Nephron (organoid): Measurements from ENCODE around the gene RAD23B.

Experiments used
- H3K27ac Mint-ChIP-seq, 3 experiments: 2 replicates each; pipeline ENCODE4 v1.8.0; 2020; ENCODE audit warnings: mixed read lengths in 3 of 3, mild to moderate bottlenecking in 2 of 3, moderate library complexity in 1 of 3
- H3K27me3 Mint-ChIP-seq: 2 replicates; pipeline ENCODE4 v1.8.0; 2021; ENCODE audit warnings: low read depth, mild to moderate bottlenecking, moderate library complexity, mixed read lengths
- H3K36me3 Mint-ChIP-seq: 2 replicates; pipeline ENCODE4 v1.8.0; 2020; ENCODE audit warnings: low read depth, mixed read lengths
- H3K4me1 Mint-ChIP-seq: 2 replicates; pipeline ENCODE4 v1.8.0; 2020; ENCODE audit warnings: mixed read lengths
- H3K4me3 Mint-ChIP-seq, 3 experiments: 2 replicates each; pipeline ENCODE4 v1.8.0; 2020; ENCODE audit warnings: mild to moderate bottlenecking in 3 of 3, mixed read lengths in 3 of 3, moderate library complexity in 2 of 3
- H3K9me3 Mint-ChIP-seq: 2 replicates; pipeline ENCODE4 v1.8.0; 2020; ENCODE audit warnings: mixed read lengths
- CTCF ChIP-seq, 3 experiments: fragments of 200-600 bp; sonication (generic); IDR thresholded peaks; one replicate each; pipeline ENCODE4 v1.5.0; 2021; ENCODE audit warnings: antibody characterized with exemption in 3 of 3; ENCODE audit not compliant: unreplicated experiment in 3 of 3

RAD23B gene

DNA sequence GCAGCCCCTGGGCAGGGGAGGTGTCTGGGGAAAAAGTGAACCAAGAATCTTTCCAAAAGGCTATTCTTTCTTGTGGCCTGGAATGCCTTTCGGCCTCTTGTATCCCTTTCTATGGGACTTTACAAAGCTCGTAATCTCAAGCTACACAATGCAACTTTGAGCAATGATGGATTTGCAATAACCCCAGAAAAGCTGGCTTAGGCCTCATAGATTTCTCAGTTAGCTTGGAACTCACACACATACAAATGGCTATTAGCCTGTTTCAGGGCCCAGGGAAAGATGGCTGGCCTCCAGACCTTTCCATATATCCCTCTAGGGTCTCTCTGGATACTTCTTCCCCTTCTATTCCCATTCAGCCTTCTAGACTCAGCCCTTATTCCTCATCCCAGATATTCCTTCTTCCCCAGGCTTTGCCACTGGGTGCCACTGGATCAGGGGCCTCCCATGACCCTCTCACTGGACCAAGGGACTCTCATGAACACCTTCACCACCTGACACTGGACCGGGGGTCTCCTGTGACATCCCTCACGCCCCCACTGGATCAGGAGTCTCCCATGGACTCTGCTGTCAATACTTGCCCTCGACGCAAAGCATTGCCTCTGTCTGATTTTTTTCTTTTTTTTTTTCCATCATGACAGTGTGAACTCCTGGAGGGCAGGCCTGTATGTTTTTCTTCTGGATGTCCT is 59.5 kb downstream of the RAD23B start:
- no peak for TF ChIP-seq CTCF (IDR thresholded peaks at IDR 0.05; ENCODE audit: unreplicated experiment in 3 of 3)
- Mint-ChIP-seq H3K9me3 (no peaks in the 10 kb centered on the region), H3K36me3 (peaks cover 3% of the 10 kb centered on the region), H3K27me3 (peaks cover 4% of the 10 kb centered on the region), H3K4me3 (no peak overlapping the region), H3K27ac (no peak overlapping the region), H3K4me1 (no peaks in the 10 kb centered on the region)

- no peaks in the 10 kb centered on the region for H3K9me3 Mint-ChIP-seq
- no peak overlapping the region for H3K4me3 Mint-ChIP-seq
- no peaks in the 10 kb centered on the region for H3K4me1 Mint-ChIP-seq
- no peak for TF ChIP-seq CTCF (IDR thresholded peaks at IDR 0.05; ENCODE audit: unreplicated experiment in 3 of 3)
- no peaks in the 10 kb centered on the region for H3K36me3 Mint-ChIP-seq
- H3K27me3 Mint-ChIP-seq = peaks cover 4% of the 10 kb centered on the region
- H3K27ac Mint-ChIP-seq = no peak overlapping the region
Observed at GRCh38 chr9:107345327-107345726, 62.2 kb downstream of the RAD23B start.

GRCh38 chr9:107348836-107349235 is 65.8 kb downstream of the RAD23B start:
- no peaks in the 10 kb centered on the region for H3K36me3 Mint-ChIP-seq
- H3K27ac Mint-ChIP-seq = no peak overlapping the region
- H3K4me1 Mint-ChIP-seq = no peaks in the 10 kb centered on the region
- H3K9me3 Mint-ChIP-seq = peaks cover 8% of the 10 kb centered on the region
- no peaks in the 10 kb centered on the region for H3K27me3 Mint-ChIP-seq
- H3K4me3 Mint-ChIP-seq = no peak overlapping the region
- TF ChIP-seq CTCF (IDR thresholded peaks at IDR 0.05; ENCODE audit: unreplicated experiment in 3 of 3) = no peak

GRCh38 chr9:107350443-107350842 is 67.4 kb downstream of the RAD23B start:
- H3K4me1 Mint-ChIP-seq = no peaks in the 10 kb centered on the region
- H3K9me3 Mint-ChIP-seq = peaks cover 9% of the 10 kb centered on the region
- TF ChIP-seq CTCF (IDR thresholded peaks at IDR 0.05; ENCODE audit: unreplicated experiment in 3 of 3) = no peak

GRCh38 chr9:107351382-107352045 is 68.4 kb downstream of the RAD23B start:
- Mint-ChIP-seq H3K27ac (no peak overlapping the region), H3K4me3 (no peak overlapping the region), H3K27me3 (peaks cover 10% of the 10 kb centered on the region), H3K9me3 (peaks cover 12% of the 10 kb centered on the region), H3K4me1 (no peaks in the 10 kb centered on the region), H3K36me3 (no peaks in the 10 kb centered on the region)
- TF ChIP-seq CTCF (IDR thresholded peaks at IDR 0.05; ENCODE audit: unreplicated experiment in 3 of 3) = no peak

More at GRCh38 chr9:107350443-107350842, 67.4 kb downstream of the RAD23B start:
- Mint-ChIP-seq H3K27me3 (peaks cover 6% of the 10 kb centered on the region), H3K36me3 (no peaks in the 10 kb centered on the region), H3K4me3 (no peak overlapping the region), H3K27ac (no peak overlapping the region)

DNA sequence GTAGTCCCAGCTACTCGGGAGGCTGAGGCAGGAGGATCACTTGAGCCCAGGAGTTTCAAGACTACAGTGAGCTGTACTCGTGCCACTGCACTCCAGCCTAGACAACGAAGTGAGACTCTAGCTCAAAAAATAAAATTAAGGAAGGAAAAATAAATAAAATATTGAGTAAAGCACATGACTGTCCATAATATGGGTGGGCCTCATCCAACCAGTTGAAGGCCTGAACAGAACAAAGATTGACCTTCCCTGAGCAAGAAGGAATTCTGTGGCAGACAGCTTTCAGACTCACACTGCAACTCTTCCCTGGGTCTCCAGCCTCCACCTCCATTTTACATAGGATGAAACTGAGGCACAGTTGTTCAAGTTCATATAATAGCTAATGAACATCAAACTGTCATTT is 72.3 kb downstream of the RAD23B start:
- Mint-ChIP-seq H3K4me1 (no peaks in the 10 kb centered on the region), H3K9me3 (peaks cover 16% of the 10 kb centered on the region), H3K27ac (no peak overlapping the region), H3K27me3 (peaks cover 10% of the 10 kb centered on the region), H3K36me3 (no peaks in the 10 kb centered on the region), H3K4me3 (no peak overlapping the region)
- no peak for TF ChIP-seq CTCF (IDR thresholded peaks at IDR 0.05; ENCODE audit: unreplicated experiment in 3 of 3)
